Lung (tissue), 12 donors: ENCODE results near the gene CLASP1. TPM values are rescaled to one million over a fixed set of nuclear protein-coding genes. Genes with fewer than 3 reads are reported as not detected.

Source experiments
- ATAC-seq: fragments of 200-7000 bp; cut with Tn5 transposase; one replicate; pipeline ENCODE4 v1.9.1; 2020; ENCODE audit warnings: moderate number of reproducible peaks; ENCODE audit not compliant: insufficient read depth, low FRiP score
- DNase-seq, 3 donors: peaks; one replicate each; pipeline ENCODE4 v3.0.0-alpha.2; 2013 to 2017
- H3K27ac ChIP-seq, 2 donors: one replicate each; pipeline ENCODE4 v1.5.1; 2013; ENCODE audit warnings: mild to moderate bottlenecking in 2 of 2, moderate library complexity in 2 of 2, control low read depth in 1 of 2, inconsistent platforms in 1 of 2, low read depth in 1 of 2, low read length in 1 of 2
- H3K27me3 ChIP-seq, 3 donors: one replicate each; pipeline ENCODE4 v1.5.1; 2013; ENCODE audit warnings: low read length in 2 of 3; ENCODE audit not compliant: control insufficient read depth in 3 of 3, insufficient read depth in 3 of 3
- H3K36me3 ChIP-seq, 4 donors: one replicate each; pipeline ENCODE4 v1.5.1; 2013; ENCODE audit warnings: low read length in 4 of 4, mild to moderate bottlenecking in 1 of 4, moderate library complexity in 1 of 4; ENCODE audit not compliant: control insufficient read depth in 4 of 4, insufficient read depth in 4 of 4
- H3K4me1 ChIP-seq, 5 donors: one replicate each; pipeline ENCODE4 v1.5.1; 2013; ENCODE audit warnings: low read length in 5 of 5, mild to moderate bottlenecking in 2 of 5, moderate library complexity in 1 of 5; ENCODE audit not compliant: control insufficient read depth in 5 of 5, insufficient read depth in 5 of 5
- H3K4me3 ChIP-seq: one replicate; pipeline ENCODE4 v1.5.1; 2013; ENCODE audit warnings: mild to moderate bottlenecking, control low read depth, moderate library complexity
- H3K9ac ChIP-seq, 2 donors: one replicate each; pipeline ENCODE4 v1.5.1; 2013; ENCODE audit warnings: low read length in 2 of 2, control low read depth in 1 of 2; ENCODE audit not compliant: insufficient read depth in 1 of 2
- H3K9me3 ChIP-seq, 4 donors: one replicate each; pipeline ENCODE4 v1.5.1; 2013; ENCODE audit warnings: low read length in 3 of 4, mild to moderate bottlenecking in 1 of 4, moderate library complexity in 1 of 4; ENCODE audit not compliant: control insufficient read depth in 4 of 4, insufficient read depth in 3 of 4
- whole genome bisulfite sequencing, 2 donors: extraction: QIAGEN DNeasy Blood & Tissue Kit; methylation state at CpG; one replicate each; pipeline ENCODE4 v1.1.7; 2013; 5-methylcytosine and 5-hydroxymethylcytosine counted together
- polyA plus RNA-seq, 2 donors: library from polyadenylated mRNA; stranded (reverse); fragments of 200-250 nt; gene quantifications; one replicate each; pipeline ENCODE4 v1.2.1, GENCODE V29; 2013
- total RNA-seq, 2 donors: library from RNA; depleted of rRNA in 1 of 2; stranded (reverse); fragments of >200 nt in 1 of 2; gene quantifications; one replicate each; pipeline ENCODE4 v1.2.1, GENCODE V29; 2014 to 2021
- TF ChIP-seq, protein P1 (sequence below): IDR thresholded peaks from 2 replicates; pipeline ENCODE4 v1.5.1; 2012; ENCODE audit warnings: mild to moderate bottlenecking; ENCODE audit errors: control extremely low read depth, extremely low read depth
- donor health status: control.
- donor health status: control.
- donor health status: Bipolar disorder and iron deficiency.
- donor health status: healthy.
- donor health status: DM: yes; HTN: yes; CAD: no.

Gene CLASP1
- total and polyA plus RNA-seq, 4 donors = 7.4 to 128 (median 30.6) TPM

- TF ChIP-seq, protein P1, sequence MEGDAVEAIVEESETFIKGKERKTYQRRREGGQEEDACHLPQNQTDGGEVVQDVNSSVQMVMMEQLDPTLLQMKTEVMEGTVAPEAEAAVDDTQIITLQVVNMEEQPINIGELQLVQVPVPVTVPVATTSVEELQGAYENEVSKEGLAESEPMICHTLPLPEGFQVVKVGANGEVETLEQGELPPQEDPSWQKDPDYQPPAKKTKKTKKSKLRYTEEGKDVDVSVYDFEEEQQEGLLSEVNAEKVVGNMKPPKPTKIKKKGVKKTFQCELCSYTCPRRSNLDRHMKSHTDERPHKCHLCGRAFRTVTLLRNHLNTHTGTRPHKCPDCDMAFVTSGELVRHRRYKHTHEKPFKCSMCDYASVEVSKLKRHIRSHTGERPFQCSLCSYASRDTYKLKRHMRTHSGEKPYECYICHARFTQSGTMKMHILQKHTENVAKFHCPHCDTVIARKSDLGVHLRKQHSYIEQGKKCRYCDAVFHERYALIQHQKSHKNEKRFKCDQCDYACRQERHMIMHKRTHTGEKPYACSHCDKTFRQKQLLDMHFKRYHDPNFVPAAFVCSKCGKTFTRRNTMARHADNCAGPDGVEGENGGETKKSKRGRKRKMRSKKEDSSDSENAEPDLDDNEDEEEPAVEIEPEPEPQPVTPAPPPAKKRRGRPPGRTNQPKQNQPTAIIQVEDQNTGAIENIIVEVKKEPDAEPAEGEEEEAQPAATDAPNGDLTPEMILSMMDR = no peak
- Histone ChIP-seq H3K27me3 (no peaks in the 10 kb centered on the region), H3K27ac (no peak overlapping the region), H3K4me1 (no peaks in the 10 kb centered on the region), H3K9ac (no peak overlapping the region), H3K4me3 (no peak overlapping the region), H3K9me3 (peaks cover 0 to 3% (median 0%) of the 10 kb centered on the region in 4 donors), H3K36me3 (no peaks in the 10 kb centered on the region)
- DNase-seq (no peak), ATAC-seq (no peak)
- 78 to 82% methylated on average over 3 of the region's 3 CpGs for WGBS, 2 donors
These were observed 16.2 kb upstream of the CLASP1 start for GRCh38 chr2:121665504-121665903.

DNA sequence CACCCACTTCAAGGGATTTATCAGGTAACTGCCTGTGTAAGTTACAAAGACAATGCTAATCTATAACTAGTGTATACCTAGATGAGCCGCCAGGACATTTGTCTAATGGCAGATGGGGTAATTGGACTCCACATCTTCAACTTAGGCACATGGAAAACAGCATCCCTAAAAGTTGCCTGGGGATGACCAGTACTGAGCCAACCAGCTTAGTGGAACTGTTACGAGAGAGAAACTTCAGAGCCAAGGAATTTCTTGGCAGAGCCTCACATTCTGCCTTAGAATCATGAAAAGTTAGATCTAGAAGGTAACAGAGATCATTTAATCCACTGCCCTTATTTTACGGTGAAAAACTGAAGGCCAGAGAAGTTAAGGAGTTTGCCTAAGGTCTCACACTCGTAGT, 15.5 kb upstream of the CLASP1 start:
- peak in 1 of 3 donors; percentile 28 for DNase-seq
- Histone ChIP-seq H3K4me3 (no peak overlapping the region), H3K9ac (no peak overlapping the region), H3K27me3 (no peaks in the 10 kb centered on the region), H3K27ac (no peak overlapping the region), H3K4me1 (no peaks in the 10 kb centered on the region), H3K36me3 (peaks cover 0 to 1% (median 0%) of the 10 kb centered on the region in 4 donors), H3K9me3 (peaks cover 0 to under 1% (median 0%) of the 10 kb centered on the region in 4 donors)
- 91 to 95% methylated on average over 4 of the region's 4 CpGs for WGBS, 2 donors
- ATAC-seq = no peak
- TF ChIP-seq, protein P1 = no peak

DNA sequence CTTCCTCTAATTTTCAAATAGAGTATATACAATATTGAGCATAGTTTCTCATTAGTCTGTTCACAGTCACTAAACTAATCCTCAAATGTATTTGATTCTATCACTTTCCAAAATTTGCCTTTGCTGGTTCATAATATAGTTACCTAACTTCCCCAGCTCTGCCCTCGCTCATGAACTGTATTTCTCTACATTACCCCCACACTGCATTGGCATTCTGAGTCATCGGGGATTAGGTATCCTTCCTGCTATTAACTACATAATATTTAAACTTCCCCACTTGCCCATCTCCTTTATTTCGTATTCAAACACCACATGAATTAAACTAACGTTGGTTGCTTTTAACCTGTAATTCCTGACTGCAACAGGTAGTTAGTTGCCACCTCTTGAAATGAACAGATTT, 14.8 kb upstream of the CLASP1 start:
- ATAC-seq (no peak), DNase-seq (no peak)
- H3K27me3 ChIP-seq = no peaks in the 10 kb centered on the region
- WGBS, 2 donors = 86 to 88% methylated on average over 4 of the region's 4 CpGs
- TF ChIP-seq, protein P1 = no peak
- H3K9me3 ChIP-seq = no peaks in the 10 kb centered on the region
- no peaks in the 10 kb centered on the region for H3K4me1 ChIP-seq
- H3K4me3 ChIP-seq = no peak overlapping the region
- no peak overlapping the region for H3K9ac ChIP-seq
- H3K27ac ChIP-seq = no peak overlapping the region
- H3K36me3 ChIP-seq = peaks cover 0 to 1% (median 0%) of the 10 kb centered on the region in 4 donors

DNA sequence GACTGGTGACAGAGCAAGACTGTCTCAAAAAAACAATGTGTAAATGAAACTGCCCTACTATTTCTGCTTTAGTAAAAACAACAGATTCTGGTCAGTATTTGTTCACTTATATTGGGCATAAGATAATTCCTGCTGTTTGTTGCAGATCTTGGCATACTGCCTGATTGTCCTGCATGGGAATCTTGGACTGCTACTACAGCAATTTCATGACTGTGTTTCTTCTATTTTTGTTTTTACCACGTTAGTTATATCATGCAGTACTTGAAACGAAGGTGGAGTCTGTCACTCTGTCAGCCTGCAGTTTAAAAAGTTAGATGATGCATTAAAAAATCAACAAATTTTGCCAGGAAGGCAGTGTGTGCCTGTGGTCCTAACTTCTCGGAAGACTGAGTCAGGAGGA, 14.2 kb upstream of the CLASP1 start:
- DNase-seq (peak in 2 of 3 donors; percentile 45 to 67), ATAC-seq (no peak)
- H3K4me1 ChIP-seq = no peaks in the 10 kb centered on the region
- TF ChIP-seq, protein P1 = no peak
- H3K36me3 ChIP-seq = peaks cover 0 to 2% (median under 1%) of the 10 kb centered on the region in 4 donors
- no peak overlapping the region for H3K9ac ChIP-seq
- H3K27ac ChIP-seq = no peak overlapping the region
- no peaks in the 10 kb centered on the region for H3K27me3 ChIP-seq
- H3K9me3 ChIP-seq = no peaks in the 10 kb centered on the region
- no peak overlapping the region for H3K4me3 ChIP-seq
- 79 to 88% methylated on average over 3 of the region's 3 CpGs for WGBS, 2 donors
